ENCODE measurements around the gene GSTA2.

- TF ChIP-seq, protein P1, sequence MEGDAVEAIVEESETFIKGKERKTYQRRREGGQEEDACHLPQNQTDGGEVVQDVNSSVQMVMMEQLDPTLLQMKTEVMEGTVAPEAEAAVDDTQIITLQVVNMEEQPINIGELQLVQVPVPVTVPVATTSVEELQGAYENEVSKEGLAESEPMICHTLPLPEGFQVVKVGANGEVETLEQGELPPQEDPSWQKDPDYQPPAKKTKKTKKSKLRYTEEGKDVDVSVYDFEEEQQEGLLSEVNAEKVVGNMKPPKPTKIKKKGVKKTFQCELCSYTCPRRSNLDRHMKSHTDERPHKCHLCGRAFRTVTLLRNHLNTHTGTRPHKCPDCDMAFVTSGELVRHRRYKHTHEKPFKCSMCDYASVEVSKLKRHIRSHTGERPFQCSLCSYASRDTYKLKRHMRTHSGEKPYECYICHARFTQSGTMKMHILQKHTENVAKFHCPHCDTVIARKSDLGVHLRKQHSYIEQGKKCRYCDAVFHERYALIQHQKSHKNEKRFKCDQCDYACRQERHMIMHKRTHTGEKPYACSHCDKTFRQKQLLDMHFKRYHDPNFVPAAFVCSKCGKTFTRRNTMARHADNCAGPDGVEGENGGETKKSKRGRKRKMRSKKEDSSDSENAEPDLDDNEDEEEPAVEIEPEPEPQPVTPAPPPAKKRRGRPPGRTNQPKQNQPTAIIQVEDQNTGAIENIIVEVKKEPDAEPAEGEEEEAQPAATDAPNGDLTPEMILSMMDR (IDR thresholded peaks at IDR 0.05): no peak
- TF ChIP-seq EZH2 (IDR thresholded peaks at IDR 0.05): no peak
- TF ChIP-seq EZH2phosphoT487 (IDR thresholded peaks at IDR 0.05): no peak
Measured at GRCh38 chr6:52746213-52746612, 17.1 kb downstream of the GSTA2 start.

Data from neural progenitor cell (in vitro differentiated cells).